Measurements from ENCODE around the gene PI4KB.

DNA sequence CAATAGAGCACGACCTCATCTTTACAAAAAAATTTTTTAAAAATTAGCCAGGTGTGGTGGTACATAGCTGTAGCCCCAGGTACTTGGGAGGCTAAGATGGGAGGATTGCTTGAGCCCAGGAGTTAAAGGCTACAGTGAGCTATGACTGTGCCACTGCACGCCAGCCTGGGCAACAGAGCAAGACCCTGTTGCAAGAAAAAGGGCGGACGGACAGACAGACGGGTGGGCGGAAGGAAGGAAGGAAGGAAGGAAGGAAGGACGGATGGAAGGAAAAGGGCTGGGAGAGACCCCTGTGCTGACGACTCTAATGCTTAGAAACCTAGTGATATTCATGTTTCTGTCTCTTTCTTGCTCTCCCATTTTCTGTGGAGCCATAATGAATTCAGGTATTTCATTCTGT lies 14.4 kb downstream of the PI4KB start:
- TF ChIP-seq CTCF (IDR thresholded peaks at IDR 0.05 in 4 of 5, conservative IDR thresholded peaks at IDR 0.05 in 1 of 5) (no peak), POLR2A (IDR thresholded peaks at IDR 0.05) (no peak)
